HG03565 (cell line): ENCODE data around the gene PARP14.
"Not testable (repeated sequence)": the region's sequence is repeated elsewhere in the genome, so short reads cannot be mapped to it uniquely, and the experiment has no call there.

Experiments
- ATAC-seq: cut with Tn5 transposase; IDR thresholded peaks from one replicate; pipeline ENCODE4 v1.9.1; 2021; ENCODE audit warnings: mild to moderate bottlenecking, moderate library complexity; ENCODE audit not compliant: unreplicated experiment

PARP14 gene

GRCh38 chr3:122714273-122714672, 33.6 kb downstream of the PARP14 start:
- ATAC-seq, result no peak

- ATAC-seq, result no peak
Observed at GRCh38 chr3:122716667-122717066, 36.0 kb downstream of the PARP14 start.

GRCh38 chr3:122719273-122719921, 38.8 kb downstream of the PARP14 start:
- ATAC-seq, result no peak

GRCh38 chr3:122725106-122725505, 44.5 kb downstream of the PARP14 start:
- no peak for ATAC-seq

- no peak for ATAC-seq
Observed at GRCh38 chr3:122727294-122727693, 46.7 kb downstream of the PARP14 start.

- no peak for ATAC-seq
Observed at GRCh38 chr3:122727766-122728165, 47.1 kb downstream of the PARP14 start.

- ATAC-seq, result no peak
Observed at GRCh38 chr3:122728186-122728585, 47.5 kb downstream of the PARP14 start.

- no peak for ATAC-seq
Observed at GRCh38 chr3:122728756-122729514, 48.3 kb downstream of the PARP14 start.

- ATAC-seq, result no peak
Observed at GRCh38 chr3:122730240-122730639, 49.6 kb downstream of the PARP14 start.

GRCh38 chr3:122732682-122733525, 52.3 kb downstream of the PARP14 start:
- ATAC-seq, result not testable (repeated sequence)

GRCh38 chr3:122739172-122739571, 58.5 kb downstream of the PARP14 start:
- no peak for ATAC-seq

GRCh38 chr3:122742234-122742633, 61.6 kb downstream of the PARP14 start:
- no peak for ATAC-seq

GRCh38 chr3:122743581-122744120, 63.0 kb downstream of the PARP14 start:
- ATAC-seq, result no peak

GRCh38 chr3:122745369-122746021, 64.9 kb downstream of the PARP14 start:
- no peak for ATAC-seq

- ATAC-seq, result not testable (repeated sequence)
Observed at GRCh38 chr3:122747295-122747694, 66.7 kb downstream of the PARP14 start.

GRCh38 chr3:122748347-122748746, 67.7 kb downstream of the PARP14 start:
- no peak for ATAC-seq

GRCh38 chr3:122754929-122755328, 74.3 kb downstream of the PARP14 start:
- ATAC-seq, result no peak

- ATAC-seq, result no peak
Observed at GRCh38 chr3:122755491-122755890, 74.9 kb downstream of the PARP14 start.

GRCh38 chr3:122758877-122759560, 78.4 kb downstream of the PARP14 start:
- ATAC-seq, result no peak
